BLaER1 treated with 17β-estradiol and CSF1 and Interleukin-3, amounts not matched to agents 10 nM and 100 nM (cell line): Measurements from ENCODE around the gene VIM.

ENCODE experiments used
- H3K27ac ChIP-seq, 11 experiments: shearing (Covaris generic); formaldehyde crosslinking; 2 replicates each; pipeline ENCODE4 v1.8.1; 2022
- H3K27me3 ChIP-seq, 11 experiments: shearing (Covaris generic); formaldehyde crosslinking; 2 replicates each; pipeline ENCODE4 v1.8.1; 2022
- H3K36me3 ChIP-seq, 11 experiments: shearing (Covaris generic); formaldehyde crosslinking; 2 replicates each; pipeline ENCODE4 v1.8.1; 2022
- H3K4me1 ChIP-seq, 10 experiments: shearing (Covaris generic); formaldehyde crosslinking; 2 replicates each; pipeline ENCODE4 v1.8.1; 2022
- H3K4me2 ChIP-seq, 11 experiments: shearing (Covaris generic); formaldehyde crosslinking; 2 replicates each; pipeline ENCODE4 v1.8.1; 2022
- H3K4me3 ChIP-seq, 10 experiments: shearing (Covaris generic); formaldehyde crosslinking; 2 replicates each; pipeline ENCODE4 v1.8.1; 2022
- H3K9ac ChIP-seq, 11 experiments: shearing (Covaris generic); formaldehyde crosslinking; 2 replicates each; pipeline ENCODE4 v1.8.1; 2022
- H3K9me3 ChIP-seq, 11 experiments: shearing (Covaris generic); formaldehyde crosslinking; replicated peaks in 1 of 11; 2 replicates each; pipeline ENCODE4 v1.8.1; 2022
- H4K20me1 ChIP-seq, 11 experiments: shearing (Covaris generic); formaldehyde crosslinking; 2 replicates each; pipeline ENCODE4 v1.8.1; 2022
- Cebpa-rat ChIP-seq, 11 experiments: shearing (Covaris generic); IDR thresholded peaks; 2 replicates each; pipeline ENCODE4 v1.8.1; 2022

VIM gene

GRCh38 chr10:17232276-17232960, 4.4 kb downstream of the VIM start:
- Histone ChIP-seq H3K27ac (peak overlapping the region in 8 of 11 experiments; percentile 14 to 100 (median 99); a peak in 10 of 22 replicates), H3K9ac (peak overlapping the region; percentile 3 to 100 (median 98); a peak in 19 of 22 replicates), H3K36me3 (peaks cover 69 to 72% (median 70%) of the 10 kb centered on the region in 11 experiments), H3K4me3 (peak overlapping the region; percentile 68 to 99 (median 96); a peak in 16 of 20 replicates), H3K4me1 (peaks cover 28 to 54% (median 41%) of the 10 kb centered on the region in 10 experiments), H3K27me3 (no peaks in the 10 kb centered on the region), H3K4me2 (peak overlapping the region; percentile 79 to 97 (median 91)), H4K20me1 (peaks cover 69 to 83% (median 82%) of the 10 kb centered on the region in 11 experiments), H3K9me3 (no peaks in the 10 kb centered on the region)
- TF ChIP-seq Cebpa-rat (IDR thresholded peaks at IDR 0.05) = no peak

DNA sequence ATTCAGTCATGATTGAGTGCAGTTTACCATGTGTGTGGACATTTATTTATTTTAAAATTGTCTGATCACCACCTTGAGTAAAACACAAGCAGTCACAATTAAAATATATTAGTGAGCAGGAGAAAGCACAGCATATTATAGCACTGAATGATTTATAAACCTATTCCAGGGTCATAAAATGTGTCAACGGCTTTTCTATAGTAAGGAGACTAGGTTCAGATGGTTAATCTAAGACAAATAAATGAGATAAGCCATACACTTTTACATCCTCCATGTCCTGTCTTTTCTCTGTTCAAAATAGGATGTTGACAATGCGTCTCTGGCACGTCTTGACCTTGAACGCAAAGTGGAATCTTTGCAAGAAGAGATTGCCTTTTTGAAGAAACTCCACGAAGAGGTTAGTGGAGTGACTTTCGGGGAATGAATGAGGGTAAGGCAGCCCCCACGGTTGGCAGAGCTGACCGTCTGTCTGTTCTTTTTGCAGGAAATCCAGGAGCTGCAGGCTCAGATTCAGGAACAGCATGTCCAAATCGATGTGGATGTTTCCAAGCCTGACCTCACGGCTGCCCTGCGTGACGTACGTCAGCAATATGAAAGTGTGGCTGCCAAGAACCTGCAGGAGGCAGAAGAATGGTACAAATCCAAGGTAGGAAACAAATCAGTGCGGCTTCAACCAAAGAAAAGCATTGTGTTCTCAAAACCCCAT, 5.4 kb downstream of the VIM start:
- TF ChIP-seq Cebpa-rat (IDR thresholded peaks at IDR 0.05) = no peak
- Histone ChIP-seq H3K4me1 (peaks cover 24 to 54% (median 38%) of the 10 kb centered on the region in 10 experiments), H3K4me3 (peak overlapping the region in 3 of 10 experiments; percentile 21 to 86 (median 83); a peak in 3 of 20 replicates), H3K27me3 (no peaks in the 10 kb centered on the region), H3K9ac (peak overlapping the region in 6 of 11 experiments; percentile 37 to 100 (median 99); a peak in 8 of 22 replicates), H3K27ac (peak overlapping the region in 3 of 11 experiments; percentile 14 to 100 (median 100); a peak in 4 of 22 replicates), H3K4me2 (peak overlapping the region in 9 of 11 experiments; percentile 79 to 97 (median 91); a peak in 17 of 22 replicates), H3K36me3 (peaks cover 77 to 82% (median 79%) of the 10 kb centered on the region in 11 experiments), H3K9me3 (no peaks in the 10 kb centered on the region), H4K20me1 (peaks cover 78 to 93% (median 91%) of the 10 kb centered on the region in 11 experiments)

GRCh38 chr10:17234431-17234945, 6.4 kb downstream of the VIM start:
- Histone ChIP-seq H3K9me3 (no peaks in the 10 kb centered on the region), H3K4me2 (peak overlapping the region in 6 of 11 experiments; percentile 19 to 97 (median 80); a peak in 9 of 22 replicates), H3K27me3 (no peaks in the 10 kb centered on the region), H4K20me1 (peaks cover 77 to 98% (median 93%) of the 10 kb centered on the region in 11 experiments), H3K36me3 (peaks cover 77 to 82% (median 79%) of the 10 kb centered on the region in 11 experiments), H3K4me1 (peaks cover 24 to 54% (median 38%) of the 10 kb centered on the region in 10 experiments), H3K27ac (no peak overlapping the region), H3K4me3 (peak overlapping the region in 1 of 10 experiments; percentile 2; a peak in 1 of 20 replicates), H3K9ac (peak overlapping the region in 2 of 11 experiments; percentile 24 to 49; a peak in 3 of 22 replicates)
- TF ChIP-seq Cebpa-rat (IDR thresholded peaks at IDR 0.05) = no peak

GRCh38 chr10:17235136-17235535, 7.1 kb downstream of the VIM start:
- peak overlapping the region in 4 of 11 experiments; percentile 47 to 97 (median 80); a peak in 8 of 22 replicates for H3K4me2 ChIP-seq
- no peak overlapping the region for H3K4me3 ChIP-seq
- TF ChIP-seq Cebpa-rat (IDR thresholded peaks at IDR 0.05) = no peak
- no peaks in the 10 kb centered on the region for H3K9me3 ChIP-seq
- peak overlapping the region in 1 of 11 experiments; percentile 49; a peak in 1 of 22 replicates for H3K9ac ChIP-seq
- H4K20me1 ChIP-seq = peaks cover 70 to 96% (median 86%) of the 10 kb centered on the region in 11 experiments
- H3K27ac ChIP-seq = no peak overlapping the region
- H3K36me3 ChIP-seq = peaks cover 77 to 82% (median 79%) of the 10 kb centered on the region in 11 experiments
- no peaks in the 10 kb centered on the region for H3K27me3 ChIP-seq
- H3K4me1 ChIP-seq = peaks cover 24 to 54% (median 38%) of the 10 kb centered on the region in 10 experiments

- H3K27ac ChIP-seq = no peak overlapping the region
- H3K27me3 ChIP-seq = no peaks in the 10 kb centered on the region
- peaks cover 65 to 69% (median 67%) of the 10 kb centered on the region in 11 experiments for H3K36me3 ChIP-seq
- no peak overlapping the region for H3K4me3 ChIP-seq
- peaks cover 15 to 49% (median 31%) of the 10 kb centered on the region in 10 experiments for H3K4me1 ChIP-seq
- TF ChIP-seq Cebpa-rat (IDR thresholded peaks at IDR 0.05) = no peak
- peak overlapping the region in 1 of 11 experiments; percentile 49; a peak in 1 of 22 replicates for H3K9ac ChIP-seq
- no peaks in the 10 kb centered on the region for H3K9me3 ChIP-seq
- H4K20me1 ChIP-seq = peaks cover 56 to 82% (median 72%) of the 10 kb centered on the region in 11 experiments
- peak overlapping the region in 1 of 11 experiments; percentile 97; a peak in 1 of 22 replicates for H3K4me2 ChIP-seq
Observed at GRCh38 chr10:17236468-17237148, 8.6 kb downstream of the VIM start.

DNA sequence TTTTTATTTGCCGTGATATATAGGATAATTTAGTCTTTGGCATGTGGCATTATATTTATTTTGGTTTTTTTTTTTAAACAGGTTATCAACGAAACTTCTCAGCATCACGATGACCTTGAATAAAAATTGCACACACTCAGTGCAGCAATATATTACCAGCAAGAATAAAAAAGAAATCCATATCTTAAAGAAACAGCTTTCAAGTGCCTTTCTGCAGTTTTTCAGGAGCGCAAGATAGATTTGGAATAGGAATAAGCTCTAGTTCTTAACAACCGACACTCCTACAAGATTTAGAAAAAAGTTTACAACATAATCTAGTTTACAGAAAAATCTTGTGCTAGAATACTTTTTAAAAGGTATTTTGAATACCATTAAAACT, 9.1 kb downstream of the VIM start:
- H3K27me3 ChIP-seq = no peaks in the 10 kb centered on the region
- no peak for TF ChIP-seq Cebpa-rat (IDR thresholded peaks at IDR 0.05)
- peaks cover 60 to 64% (median 62%) of the 10 kb centered on the region in 11 experiments for H3K36me3 ChIP-seq
- H3K9ac ChIP-seq = no peak overlapping the region
- no peaks in the 10 kb centered on the region for H3K9me3 ChIP-seq
- H3K4me3 ChIP-seq = no peak overlapping the region
- peaks cover 10 to 43% (median 26%) of the 10 kb centered on the region in 10 experiments for H3K4me1 ChIP-seq
- peaks cover 50 to 76% (median 67%) of the 10 kb centered on the region in 11 experiments for H4K20me1 ChIP-seq
- H3K27ac ChIP-seq = no peak overlapping the region
- no peak overlapping the region for H3K4me2 ChIP-seq

DNA sequence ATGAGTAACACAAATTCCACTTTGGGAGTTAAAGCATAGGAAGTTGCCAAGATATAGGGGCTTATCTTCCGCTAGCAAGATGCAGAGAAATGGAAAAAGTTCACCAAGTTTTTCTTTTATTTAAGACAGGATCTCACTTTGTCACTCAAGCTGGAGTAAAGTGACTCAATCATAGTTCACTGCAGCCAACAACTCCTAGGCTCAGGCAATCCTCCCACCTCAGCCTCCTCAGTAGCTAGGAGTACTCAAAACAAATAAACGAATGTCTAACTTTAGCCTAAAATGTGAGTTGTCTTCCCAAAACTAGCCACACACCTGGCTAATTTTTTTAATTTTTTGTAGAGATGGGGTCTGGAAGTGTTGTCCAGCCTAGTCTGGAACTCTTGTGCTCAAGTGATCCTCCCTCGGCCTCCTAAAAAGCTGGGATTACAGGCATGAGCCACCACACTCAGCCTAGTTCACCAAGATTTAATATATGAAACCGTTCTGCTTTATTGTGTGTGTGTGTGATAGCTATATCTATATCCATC, 9.9 kb downstream of the VIM start:
- peaks cover 1 to 35% (median 17%) of the 10 kb centered on the region in 10 experiments; a peak in 17 of 20 replicates for H3K4me1 ChIP-seq
- TF ChIP-seq Cebpa-rat (IDR thresholded peaks at IDR 0.05) = no peak
- H4K20me1 ChIP-seq = peaks cover 42 to 68% (median 58%) of the 10 kb centered on the region in 11 experiments
- no peak overlapping the region; a peak in 1 of 22 replicates for H3K27ac ChIP-seq
- H3K36me3 ChIP-seq = peaks cover 52 to 55% (median 54%) of the 10 kb centered on the region in 11 experiments
- no peaks in the 10 kb centered on the region for H3K9me3 ChIP-seq
- no peak overlapping the region for H3K4me2 ChIP-seq
- no peak overlapping the region for H3K9ac ChIP-seq
- H3K4me3 ChIP-seq = no peak overlapping the region
- H3K27me3 ChIP-seq = no peaks in the 10 kb centered on the region
